WTC11 (cell line): Measurements from ENCODE around the gene MCM7.

Source experiments
- TEAD1 ChIP-seq: sonication (generic); formaldehyde crosslinking; IDR thresholded peaks from 2 replicates; pipeline ENCODE4 v1.8.0; 2022; ENCODE audit warnings: mild to moderate bottlenecking, missing genetic modification reagents
- TF ChIP-seq, protein P1 (sequence below): fragments of 200-600 bp; IDR thresholded peaks from 2 replicates; pipeline ENCODE4 v1.8.0; 2022; ENCODE audit warnings: antibody characterized with exemption
- TF ChIP-seq, protein P2 (sequence below): sonication (generic); formaldehyde crosslinking; IDR thresholded peaks from 2 replicates; pipeline ENCODE4 v1.8.0; 2023; ENCODE audit warnings: missing genetic modification reagents

DNA sequence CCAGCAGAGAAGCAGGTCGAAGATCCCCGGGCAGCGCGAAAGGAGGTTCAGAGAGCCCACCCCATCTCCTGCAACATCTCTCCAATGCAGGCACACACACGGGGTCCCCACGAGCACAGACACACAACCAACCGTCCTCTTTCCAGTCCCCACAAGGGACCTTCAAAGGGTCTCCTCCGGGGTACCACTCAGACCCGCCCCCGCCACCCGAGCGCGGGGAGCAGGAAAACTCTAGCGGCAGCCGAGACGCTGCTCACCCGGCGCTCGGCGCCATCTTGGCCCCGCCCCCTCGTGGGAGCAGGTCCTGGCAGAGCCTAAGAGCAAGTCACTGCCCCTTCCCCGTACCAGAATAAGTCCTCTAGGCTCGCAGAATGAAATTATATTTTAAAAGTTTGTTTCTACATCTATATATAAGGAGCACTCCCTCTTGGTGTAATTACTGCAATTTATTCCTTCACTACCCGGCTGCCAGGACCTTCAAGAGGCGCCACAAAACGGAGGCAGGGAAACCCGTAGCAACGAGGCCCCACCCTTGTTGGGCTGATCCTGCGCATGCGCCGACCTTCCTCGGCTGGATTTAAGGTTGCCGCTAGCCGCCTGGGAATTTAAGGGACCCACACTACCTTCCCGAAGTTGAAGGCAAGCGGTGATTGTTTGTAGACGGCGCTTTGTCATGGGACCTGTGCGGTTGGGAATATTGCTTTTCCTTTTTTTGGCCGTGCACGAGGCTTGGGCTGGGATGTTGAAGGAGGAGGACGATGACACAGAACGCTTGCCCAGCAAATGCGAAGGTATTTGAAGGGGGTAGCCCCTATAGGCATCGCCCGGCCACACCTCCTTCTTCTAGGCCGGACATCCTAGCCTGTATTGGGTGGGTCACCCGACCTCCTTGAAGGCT lies 18.1 kb upstream of the MCM7 start, which contains the start of the genes CNPY4 and TAF6:
- TF ChIP-seq, protein P1, sequence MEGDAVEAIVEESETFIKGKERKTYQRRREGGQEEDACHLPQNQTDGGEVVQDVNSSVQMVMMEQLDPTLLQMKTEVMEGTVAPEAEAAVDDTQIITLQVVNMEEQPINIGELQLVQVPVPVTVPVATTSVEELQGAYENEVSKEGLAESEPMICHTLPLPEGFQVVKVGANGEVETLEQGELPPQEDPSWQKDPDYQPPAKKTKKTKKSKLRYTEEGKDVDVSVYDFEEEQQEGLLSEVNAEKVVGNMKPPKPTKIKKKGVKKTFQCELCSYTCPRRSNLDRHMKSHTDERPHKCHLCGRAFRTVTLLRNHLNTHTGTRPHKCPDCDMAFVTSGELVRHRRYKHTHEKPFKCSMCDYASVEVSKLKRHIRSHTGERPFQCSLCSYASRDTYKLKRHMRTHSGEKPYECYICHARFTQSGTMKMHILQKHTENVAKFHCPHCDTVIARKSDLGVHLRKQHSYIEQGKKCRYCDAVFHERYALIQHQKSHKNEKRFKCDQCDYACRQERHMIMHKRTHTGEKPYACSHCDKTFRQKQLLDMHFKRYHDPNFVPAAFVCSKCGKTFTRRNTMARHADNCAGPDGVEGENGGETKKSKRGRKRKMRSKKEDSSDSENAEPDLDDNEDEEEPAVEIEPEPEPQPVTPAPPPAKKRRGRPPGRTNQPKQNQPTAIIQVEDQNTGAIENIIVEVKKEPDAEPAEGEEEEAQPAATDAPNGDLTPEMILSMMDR = no peak
- peak; percentile 68; the same call in 1 of the 2 replicates for TF ChIP-seq TEAD1 (CRISPR knock-in tag)
- TF ChIP-seq, protein P2, sequence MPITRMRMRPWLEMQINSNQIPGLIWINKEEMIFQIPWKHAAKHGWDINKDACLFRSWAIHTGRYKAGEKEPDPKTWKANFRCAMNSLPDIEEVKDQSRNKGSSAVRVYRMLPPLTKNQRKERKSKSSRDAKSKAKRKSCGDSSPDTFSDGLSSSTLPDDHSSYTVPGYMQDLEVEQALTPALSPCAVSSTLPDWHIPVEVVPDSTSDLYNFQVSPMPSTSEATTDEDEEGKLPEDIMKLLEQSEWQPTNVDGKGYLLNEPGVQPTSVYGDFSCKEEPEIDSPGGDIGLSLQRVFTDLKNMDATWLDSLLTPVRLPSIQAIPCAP = no peak
